Lower lobe of right lung (tissue), 2 donors: Measurements from ENCODE around the gene ACE. TPM values are rescaled to one million over a fixed set of nuclear protein-coding genes. Genes with fewer than 3 reads are reported as not detected.

Experiments
- ATAC-seq, 2 donors: fragments of 200-7000 bp; cut with Tn5 transposase; one replicate each; pipeline ENCODE4 v1.9.1; 2020 to 2022; ENCODE audit warnings: mild to moderate bottlenecking in 2 of 2, moderate library complexity in 2 of 2
- DNase-seq: peaks from one replicate; pipeline ENCODE4 v3.0.0-alpha.2; 2020
- H3K27ac ChIP-seq: fragments of 200-600 bp; one replicate; pipeline ENCODE4 v1.8.0; 2022
- H3K27me3 ChIP-seq: fragments of 200-600 bp; one replicate; pipeline ENCODE4 v1.8.0; 2022; ENCODE audit warnings: low read depth
- H3K36me3 ChIP-seq: fragments of 200-600 bp; one replicate; pipeline ENCODE4 v1.8.0; 2022; ENCODE audit warnings: mild to moderate bottlenecking
- H3K4me1 ChIP-seq: fragments of 200-600 bp; one replicate; pipeline ENCODE4 v1.8.0; 2022
- H3K4me3 ChIP-seq: fragments of 200-600 bp; one replicate; pipeline ENCODE4 v1.8.0; 2022; ENCODE audit warnings: mild to moderate bottlenecking
- H3K9me3 ChIP-seq: fragments of 200-600 bp; one replicate; pipeline ENCODE4 v1.8.0; 2022
- CTCF ChIP-seq: fragments of 200-600 bp; IDR thresholded peaks from one replicate; pipeline ENCODE4 v1.8.0; 2022; ENCODE audit warnings: antibody characterized with exemption, mild to moderate bottlenecking
- intact Hi-C: fragments of 100-400 bp; cut with DNase I; formaldehyde crosslinking; loops from one replicate; pipeline ENCODE4 v1.11.0; 2022
- total RNA-seq: library from RNA; stranded (reverse); fragmentation: NEBNext Ultra II Directional; extraction: Animal tissue kit (Norgen Biotek cat#: 25700); gene quantifications from one replicate; pipeline ENCODE4 v1.2.1, GENCODE V29; 2021
- donor health status: DM: no; HTN: yes; CAD: no; lungs with severe emphysema.

Gene ACE
- total RNA-seq, 1 donor from 2014 or later = 90.7 TPM

GRCh38 chr17:63494300-63494928, 17.6 kb downstream of the ACE start:
- ATAC-seq (no peak), DNase-seq (no peak)
- Histone ChIP-seq H3K27ac (no peak overlapping the region), H3K9me3 (no peaks in the 10 kb centered on the region), H3K36me3 (no peaks in the 10 kb centered on the region), H3K4me1 (peaks cover 27% of the 10 kb centered on the region), H3K27me3 (no peaks in the 10 kb centered on the region), H3K4me3 (no peak overlapping the region)
- no peak for TF ChIP-seq CTCF
- intact Hi-C loops = no loop called here

DNA sequence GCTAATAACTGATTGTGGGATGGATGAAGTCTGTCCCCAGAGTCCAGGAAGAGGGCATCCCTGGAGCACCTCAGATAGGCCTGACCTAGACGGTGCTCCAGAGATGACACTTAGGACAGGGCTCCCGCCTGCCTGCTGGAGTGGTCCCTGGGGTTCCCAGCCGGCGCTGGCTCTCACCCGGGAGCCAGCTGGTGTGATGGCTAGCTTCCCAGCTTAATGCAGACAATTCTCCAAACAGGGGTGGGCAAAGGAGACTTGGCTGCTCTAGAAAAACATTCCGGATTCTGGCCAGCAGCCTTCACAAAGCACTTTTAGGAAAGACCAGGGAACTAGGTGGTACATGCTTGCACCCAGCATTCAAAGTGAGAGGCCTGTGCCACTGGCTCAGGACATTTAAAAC, 18.6 kb downstream of the ACE start:
- H3K27ac ChIP-seq = no peak overlapping the region
- intact Hi-C loops = no loop called here
- no peaks in the 10 kb centered on the region for H3K9me3 ChIP-seq
- DNase-seq (no peak), ATAC-seq (no peak)
- TF ChIP-seq CTCF = no peak
- peaks cover 28% of the 10 kb centered on the region for H3K4me1 ChIP-seq
- no peak overlapping the region for H3K4me3 ChIP-seq
- H3K36me3 ChIP-seq = no peaks in the 10 kb centered on the region
- no peaks in the 10 kb centered on the region for H3K27me3 ChIP-seq

DNA sequence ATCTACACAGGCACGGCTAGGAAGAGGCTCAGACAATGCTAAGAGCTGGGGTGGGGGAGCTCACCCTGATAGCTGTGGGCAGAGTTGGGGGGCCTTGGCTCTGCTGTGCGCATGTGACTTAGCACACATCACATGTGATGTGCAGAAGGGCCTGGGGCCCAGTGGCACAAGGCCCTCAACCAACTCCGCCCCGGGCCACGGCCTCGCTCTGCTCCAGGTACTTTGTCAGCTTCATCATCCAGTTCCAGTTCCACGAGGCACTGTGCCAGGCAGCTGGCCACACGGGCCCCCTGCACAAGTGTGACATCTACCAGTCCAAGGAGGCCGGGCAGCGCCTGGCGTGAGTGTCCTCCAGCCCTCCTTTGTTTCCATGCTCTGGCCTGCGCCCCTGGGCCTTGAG, 19.3 kb downstream of the ACE start:
- Histone ChIP-seq H3K27ac (peak overlapping the region; percentile 68), H3K27me3 (no peaks in the 10 kb centered on the region), H3K36me3 (no peaks in the 10 kb centered on the region), H3K4me3 (no peak overlapping the region), H3K9me3 (no peaks in the 10 kb centered on the region), H3K4me1 (peaks cover 31% of the 10 kb centered on the region)
- intact Hi-C loops = no loop called here
- TF ChIP-seq CTCF = no peak
- DNase-seq (no peak), ATAC-seq (no peak)

GRCh38 chr17:63496663-63497400, 20.0 kb downstream of the ACE start:
- peaks cover 31% of the 10 kb centered on the region for H3K4me1 ChIP-seq
- TF ChIP-seq CTCF = no peak
- ATAC-seq = peak in 1 of 2 donors; percentile 22
- no peak overlapping the region for H3K4me3 ChIP-seq
- H3K9me3 ChIP-seq = no peaks in the 10 kb centered on the region
- H3K36me3 ChIP-seq = no peaks in the 10 kb centered on the region
- H3K27me3 ChIP-seq = no peaks in the 10 kb centered on the region
- intact Hi-C loops = no loop called here
- DNase-seq = no peak
- H3K27ac ChIP-seq = peak overlapping the region; percentile 68

DNA sequence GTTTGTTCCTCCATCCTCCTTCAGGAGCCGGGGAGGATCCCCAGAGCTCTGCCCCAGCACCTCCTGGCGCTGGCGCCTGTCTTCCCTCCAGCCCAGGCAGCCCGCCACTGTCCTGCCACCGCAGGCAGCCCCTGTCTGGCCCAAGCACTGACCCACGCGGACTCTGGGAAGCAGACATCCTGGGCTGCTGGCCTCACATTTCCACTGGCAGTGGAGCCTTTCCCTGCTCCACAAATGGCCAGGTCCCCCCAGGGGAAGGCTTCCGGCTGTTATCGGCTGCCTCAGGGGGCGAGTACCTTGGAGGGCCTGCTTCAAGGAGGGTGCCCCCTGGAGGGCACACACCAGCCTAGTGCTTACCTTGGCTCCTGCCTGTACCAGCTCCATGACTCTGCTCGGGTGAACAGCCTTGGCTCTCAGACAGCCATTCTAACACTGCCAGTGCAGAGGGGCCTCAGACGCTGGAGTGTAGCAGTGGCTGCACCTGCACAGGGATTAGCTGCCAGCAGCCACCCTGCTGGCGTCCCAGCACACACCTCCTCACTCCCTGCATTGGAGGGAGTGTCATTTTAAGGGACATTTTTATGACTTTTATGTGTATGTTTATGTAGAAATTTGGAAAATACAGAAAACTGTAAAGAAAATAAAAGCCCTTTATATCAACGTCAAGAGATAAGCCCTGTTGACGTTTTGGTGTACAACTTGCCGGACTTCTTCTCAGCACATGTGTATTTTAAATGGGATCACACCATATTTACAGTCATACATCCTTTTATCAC, 21.0 kb downstream of the ACE start:
- Histone ChIP-seq H3K27ac (peak overlapping the region; percentile 68), H3K27me3 (no peaks in the 10 kb centered on the region), H3K4me3 (no peak overlapping the region), H3K4me1 (peaks cover 31% of the 10 kb centered on the region), H3K9me3 (no peaks in the 10 kb centered on the region), H3K36me3 (no peaks in the 10 kb centered on the region)
- ATAC-seq (no peak), DNase-seq (no peak)
- intact Hi-C loops = no loop called here
- TF ChIP-seq CTCF = peak; percentile 28
